Neutrophil (primary cell): ENCODE results near the gene ITGA11.

Source experiments
- H3K27ac ChIP-seq: fragments of 200-600 bp; sonication (generic); 2 replicates; pipeline ENCODE4 v1.5.1; 2016; ENCODE audit warnings: mild to moderate bottlenecking, moderate library complexity
- H3K27me3 ChIP-seq: fragments of 200-600 bp; sonication (generic); 2 replicates; pipeline ENCODE4 v1.6.0; 2016; ENCODE audit warnings: mild to moderate bottlenecking
- H3K36me3 ChIP-seq: fragments of 200-600 bp; sonication (generic); 2 replicates; pipeline ENCODE4 v1.5.1; 2017
- H3K4me1 ChIP-seq, 2 experiments: fragments of 200-600 bp in 1 of 2; sonication (generic) in 1 of 2; 1 replicate in 1 of 2; 2 replicates in 1 of 2; pipeline versions ENCODE4 v1.5.1 to v1.6.1; 2013 to 2016; ENCODE audit warnings: low read depth in 1 of 2, low read length in 1 of 2, mild to moderate bottlenecking in 1 of 2, moderate library complexity in 1 of 2; ENCODE audit not compliant: control insufficient read depth in 1 of 2, insufficient read depth in 1 of 2
- H3K4me3 ChIP-seq, 2 experiments: fragments of 200-600 bp in 1 of 2; sonication (generic) in 1 of 2; 1 replicate in 1 of 2; 2 replicates in 1 of 2; pipeline ENCODE4 v1.5.1; 2013 to 2016; ENCODE audit warnings: low read depth in 1 of 2, low read length in 1 of 2, mild to moderate bottlenecking in 1 of 2, moderate library complexity in 1 of 2
- H3K9me3 ChIP-seq: fragments of 200-600 bp; sonication (generic); 2 replicates; pipeline ENCODE4 v1.5.1; 2016
- TF ChIP-seq, protein P1 (sequence below): fragments of 200-600 bp; sonication (generic); IDR thresholded peaks from 2 replicates; pipeline ENCODE4 v1.5.1; 2016; ENCODE audit warnings: antibody characterized with exemption

Gene ITGA11

DNA sequence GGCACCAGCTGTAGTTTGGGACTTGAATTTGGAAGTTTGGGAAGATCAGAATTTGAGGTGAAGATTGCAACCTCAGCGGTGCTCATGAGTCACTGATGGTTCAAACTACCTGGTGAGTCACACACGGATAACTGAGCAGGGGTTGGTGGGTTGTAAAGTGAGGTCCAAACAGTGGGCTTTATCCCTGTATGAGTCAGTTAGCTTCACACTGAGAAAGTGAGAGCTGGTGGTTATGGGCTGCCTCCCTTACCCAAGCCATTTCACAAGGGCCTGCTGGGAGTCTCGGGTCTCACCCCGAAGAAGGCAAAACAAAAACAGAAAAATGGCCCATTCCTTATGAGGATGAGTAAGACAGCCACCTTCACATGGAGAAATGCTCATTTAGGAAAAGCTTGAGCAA, 77.0 kb downstream of the ITGA11 start:
- TF ChIP-seq, protein P1, sequence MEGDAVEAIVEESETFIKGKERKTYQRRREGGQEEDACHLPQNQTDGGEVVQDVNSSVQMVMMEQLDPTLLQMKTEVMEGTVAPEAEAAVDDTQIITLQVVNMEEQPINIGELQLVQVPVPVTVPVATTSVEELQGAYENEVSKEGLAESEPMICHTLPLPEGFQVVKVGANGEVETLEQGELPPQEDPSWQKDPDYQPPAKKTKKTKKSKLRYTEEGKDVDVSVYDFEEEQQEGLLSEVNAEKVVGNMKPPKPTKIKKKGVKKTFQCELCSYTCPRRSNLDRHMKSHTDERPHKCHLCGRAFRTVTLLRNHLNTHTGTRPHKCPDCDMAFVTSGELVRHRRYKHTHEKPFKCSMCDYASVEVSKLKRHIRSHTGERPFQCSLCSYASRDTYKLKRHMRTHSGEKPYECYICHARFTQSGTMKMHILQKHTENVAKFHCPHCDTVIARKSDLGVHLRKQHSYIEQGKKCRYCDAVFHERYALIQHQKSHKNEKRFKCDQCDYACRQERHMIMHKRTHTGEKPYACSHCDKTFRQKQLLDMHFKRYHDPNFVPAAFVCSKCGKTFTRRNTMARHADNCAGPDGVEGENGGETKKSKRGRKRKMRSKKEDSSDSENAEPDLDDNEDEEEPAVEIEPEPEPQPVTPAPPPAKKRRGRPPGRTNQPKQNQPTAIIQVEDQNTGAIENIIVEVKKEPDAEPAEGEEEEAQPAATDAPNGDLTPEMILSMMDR, result no peak
- no peak overlapping the region for H3K4me3 ChIP-seq
- no peaks in the 10 kb centered on the region for H3K36me3 ChIP-seq
- H3K27me3 ChIP-seq, result peaks cover 9% of the 10 kb centered on the region
- H3K4me1 ChIP-seq, result no peaks in the 10 kb centered on the region
- no peaks in the 10 kb centered on the region for H3K9me3 ChIP-seq
- H3K27ac ChIP-seq, result no peak overlapping the region

DNA sequence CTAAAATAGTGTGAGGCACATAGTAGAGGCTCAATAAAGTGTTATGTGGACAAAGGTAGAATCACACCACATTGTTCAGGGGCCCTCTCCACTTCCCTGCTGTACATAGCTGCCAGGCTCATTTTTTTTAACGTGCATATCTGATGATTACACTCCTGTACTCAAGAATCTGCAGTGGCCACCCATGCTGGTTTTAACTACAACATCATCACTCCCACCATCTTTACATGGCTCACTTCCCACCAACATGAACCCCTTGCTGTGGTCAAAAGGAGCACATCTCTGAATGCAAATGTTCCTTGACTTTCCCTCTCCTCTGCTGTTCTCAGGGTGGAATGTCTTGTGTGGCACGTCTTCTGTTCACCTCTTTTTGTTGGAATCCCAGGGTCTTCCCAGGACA, 77.7 kb downstream of the ITGA11 start:
- Histone ChIP-seq H3K9me3 (no peaks in the 10 kb centered on the region), H3K27me3 (peaks cover 9% of the 10 kb centered on the region), H3K4me3 (no peak overlapping the region), H3K36me3 (no peaks in the 10 kb centered on the region), H3K27ac (no peak overlapping the region), H3K4me1 (no peaks in the 10 kb centered on the region)
- TF ChIP-seq, protein P1, result no peak

DNA sequence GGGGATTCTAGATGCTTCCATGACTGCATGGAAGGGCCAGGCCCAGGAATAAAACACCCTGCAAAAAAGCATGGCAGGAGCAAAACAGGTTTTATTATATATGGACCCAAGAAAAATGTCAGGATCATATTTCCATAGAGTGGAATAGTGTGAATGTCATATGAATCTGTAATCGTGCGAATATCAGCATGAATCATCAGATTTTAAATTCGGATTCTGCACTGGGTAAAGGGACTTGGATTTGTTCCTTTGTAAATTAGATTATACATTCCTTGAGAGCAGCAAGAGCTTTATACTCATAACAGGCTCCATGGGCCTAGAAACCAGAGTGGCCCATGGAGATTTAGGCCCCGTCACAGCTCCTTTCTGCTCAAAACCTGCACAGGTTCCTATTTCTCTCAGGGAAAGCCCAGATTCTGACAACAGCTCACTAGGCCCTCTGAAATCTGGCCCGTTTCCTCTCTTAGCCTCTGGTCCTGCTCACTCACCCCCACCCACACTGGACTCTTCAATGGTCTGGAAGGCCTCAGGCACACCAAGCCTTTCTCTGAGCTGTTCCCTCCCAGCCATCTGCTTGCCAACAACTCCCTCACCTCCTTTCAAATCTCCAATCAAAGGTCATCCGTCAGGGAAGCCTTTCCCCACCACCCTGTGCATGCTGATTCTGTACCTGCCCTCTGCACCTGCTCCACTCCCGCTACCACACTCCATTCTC, 78.4 kb downstream of the ITGA11 start:
- H3K4me3 ChIP-seq, result no peak overlapping the region
- peaks cover 9% of the 10 kb centered on the region for H3K27me3 ChIP-seq
- H3K27ac ChIP-seq, result no peak overlapping the region
- H3K9me3 ChIP-seq, result no peaks in the 10 kb centered on the region
- H3K36me3 ChIP-seq, result no peaks in the 10 kb centered on the region
- TF ChIP-seq, protein P1, result no peak
- H3K4me1 ChIP-seq, result no peaks in the 10 kb centered on the region

DNA sequence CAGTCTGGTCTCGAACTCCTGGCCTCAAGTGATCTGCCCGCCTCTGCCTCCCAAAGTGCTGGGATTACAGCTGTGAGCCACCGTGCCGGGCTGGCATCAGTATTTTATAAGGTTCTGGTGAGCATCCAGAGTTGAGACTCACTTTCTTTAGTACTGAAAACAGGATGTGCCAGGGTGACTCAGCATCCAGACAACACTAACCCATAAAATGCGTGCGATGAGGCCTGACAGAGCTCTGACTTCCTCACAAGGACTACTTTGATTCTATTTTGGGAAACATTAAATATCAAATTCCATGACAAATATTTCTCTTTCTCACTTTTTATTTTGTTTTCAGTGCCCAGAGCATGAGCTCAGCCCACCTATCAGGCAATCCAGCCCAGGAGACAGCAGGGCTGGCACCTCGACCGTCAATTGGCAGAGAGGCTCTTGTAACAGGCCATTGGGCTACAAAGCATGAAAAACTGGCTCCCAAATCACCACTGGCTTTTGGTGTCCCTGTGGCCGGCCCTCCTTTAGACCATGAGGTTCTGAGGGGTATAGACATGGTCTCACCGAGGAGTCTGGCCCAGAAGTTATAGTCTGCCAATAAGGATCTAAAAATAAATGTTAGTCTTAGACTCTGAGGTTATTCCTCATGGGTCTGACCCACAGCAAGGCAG, 79.4 kb downstream of the ITGA11 start:
- H3K4me1 ChIP-seq, result no peaks in the 10 kb centered on the region
- H3K27ac ChIP-seq, result no peak overlapping the region

DNA sequence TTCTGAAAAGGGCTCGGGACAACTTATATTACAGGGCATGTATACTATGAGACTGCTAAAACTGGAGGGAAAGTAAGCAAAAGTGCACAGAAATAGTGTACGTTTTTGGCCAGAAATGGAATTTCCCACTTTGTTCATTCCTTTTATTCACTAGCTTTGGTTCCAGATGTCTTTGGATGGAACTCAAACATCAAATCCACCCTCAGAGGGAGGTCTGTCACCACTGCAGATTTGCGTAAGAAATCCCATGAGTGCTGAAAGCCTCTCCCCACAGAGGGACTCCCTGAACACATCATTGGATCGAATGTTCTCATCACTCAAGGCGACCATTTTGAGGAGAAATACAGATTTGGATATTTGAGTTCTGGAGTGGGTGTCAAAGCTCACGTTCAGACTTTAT, 82.8 kb downstream of the ITGA11 start:
- no peaks in the 10 kb centered on the region for H3K36me3 ChIP-seq
- TF ChIP-seq, protein P1, result no peak
- H3K4me1 ChIP-seq, result no peaks in the 10 kb centered on the region
- H3K4me3 ChIP-seq, result no peak overlapping the region
- no peak overlapping the region for H3K27ac ChIP-seq
- H3K9me3 ChIP-seq, result no peaks in the 10 kb centered on the region
- H3K27me3 ChIP-seq, result peaks cover 9% of the 10 kb centered on the region

More for the DNA sequence above, 79.4 kb downstream of the ITGA11 start:
- TF ChIP-seq, protein P1, result no peak
- H3K9me3 ChIP-seq, result no peaks in the 10 kb centered on the region
- peaks cover 9% of the 10 kb centered on the region for H3K27me3 ChIP-seq
- H3K4me3 ChIP-seq, result no peak overlapping the region
- no peaks in the 10 kb centered on the region for H3K36me3 ChIP-seq
